ENCODE data around the gene GNG2.

DNA sequence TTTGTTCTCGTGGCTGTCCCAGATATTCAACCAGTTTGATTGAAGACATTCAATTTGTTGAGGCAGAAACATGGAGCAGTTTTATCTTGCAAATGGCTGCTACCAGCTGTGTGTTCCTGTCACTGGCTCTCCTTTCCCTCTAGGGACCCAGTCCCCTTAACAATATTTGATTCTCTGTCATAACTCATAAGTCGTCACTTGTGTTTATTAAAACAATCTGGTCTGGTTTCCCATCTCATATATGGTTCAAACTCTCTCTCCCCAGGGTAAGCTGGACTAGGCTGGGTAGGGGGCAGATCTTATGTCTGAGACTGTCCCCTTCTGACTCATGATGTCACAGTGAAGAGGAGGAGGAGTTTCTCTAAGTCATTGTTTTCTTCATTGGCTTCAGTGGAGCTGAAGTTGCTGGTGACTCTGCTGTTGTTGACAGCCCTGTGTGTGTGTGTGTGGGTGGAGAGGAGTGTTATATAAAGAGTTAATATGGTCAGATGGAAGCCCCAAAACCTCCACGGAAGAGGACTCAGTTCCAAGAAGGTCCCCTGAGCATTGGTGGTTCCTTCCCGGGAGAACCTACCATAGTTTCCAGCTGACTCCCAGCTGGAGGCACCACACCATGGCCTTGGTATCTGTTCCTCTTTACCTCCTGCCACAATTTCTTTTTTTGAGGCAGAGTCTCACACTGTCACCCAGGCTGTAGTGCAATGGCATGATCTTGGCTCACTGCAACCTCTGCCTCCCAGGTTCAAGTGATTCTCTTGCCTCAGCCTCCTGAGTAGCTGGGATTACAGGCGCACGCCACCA, 16.1 kb upstream of the GNG2 start:
- TF ChIP-seq, protein P1, sequence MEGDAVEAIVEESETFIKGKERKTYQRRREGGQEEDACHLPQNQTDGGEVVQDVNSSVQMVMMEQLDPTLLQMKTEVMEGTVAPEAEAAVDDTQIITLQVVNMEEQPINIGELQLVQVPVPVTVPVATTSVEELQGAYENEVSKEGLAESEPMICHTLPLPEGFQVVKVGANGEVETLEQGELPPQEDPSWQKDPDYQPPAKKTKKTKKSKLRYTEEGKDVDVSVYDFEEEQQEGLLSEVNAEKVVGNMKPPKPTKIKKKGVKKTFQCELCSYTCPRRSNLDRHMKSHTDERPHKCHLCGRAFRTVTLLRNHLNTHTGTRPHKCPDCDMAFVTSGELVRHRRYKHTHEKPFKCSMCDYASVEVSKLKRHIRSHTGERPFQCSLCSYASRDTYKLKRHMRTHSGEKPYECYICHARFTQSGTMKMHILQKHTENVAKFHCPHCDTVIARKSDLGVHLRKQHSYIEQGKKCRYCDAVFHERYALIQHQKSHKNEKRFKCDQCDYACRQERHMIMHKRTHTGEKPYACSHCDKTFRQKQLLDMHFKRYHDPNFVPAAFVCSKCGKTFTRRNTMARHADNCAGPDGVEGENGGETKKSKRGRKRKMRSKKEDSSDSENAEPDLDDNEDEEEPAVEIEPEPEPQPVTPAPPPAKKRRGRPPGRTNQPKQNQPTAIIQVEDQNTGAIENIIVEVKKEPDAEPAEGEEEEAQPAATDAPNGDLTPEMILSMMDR (IDR thresholded peaks at IDR 0.05; ENCODE audit: borderline replicate concordance, extremely low read depth, low read length, poor library complexity, severe bottlenecking), result no peak
- no peak for TF ChIP-seq EZH2 (IDR thresholded peaks at IDR 0.05; ENCODE audit: borderline replicate concordance, low read depth, low read length, severe bottlenecking)
